Measurements from ENCODE around the gene AGBL4.

AGBL4 gene

GRCh38 chr1:49046305-49046704 lies 977.4 kb downstream of the AGBL4 start:
- DNase-seq (ENCODE audit: extremely low read depth, low read depth): no peak
- TF ChIP-seq, protein P1, sequence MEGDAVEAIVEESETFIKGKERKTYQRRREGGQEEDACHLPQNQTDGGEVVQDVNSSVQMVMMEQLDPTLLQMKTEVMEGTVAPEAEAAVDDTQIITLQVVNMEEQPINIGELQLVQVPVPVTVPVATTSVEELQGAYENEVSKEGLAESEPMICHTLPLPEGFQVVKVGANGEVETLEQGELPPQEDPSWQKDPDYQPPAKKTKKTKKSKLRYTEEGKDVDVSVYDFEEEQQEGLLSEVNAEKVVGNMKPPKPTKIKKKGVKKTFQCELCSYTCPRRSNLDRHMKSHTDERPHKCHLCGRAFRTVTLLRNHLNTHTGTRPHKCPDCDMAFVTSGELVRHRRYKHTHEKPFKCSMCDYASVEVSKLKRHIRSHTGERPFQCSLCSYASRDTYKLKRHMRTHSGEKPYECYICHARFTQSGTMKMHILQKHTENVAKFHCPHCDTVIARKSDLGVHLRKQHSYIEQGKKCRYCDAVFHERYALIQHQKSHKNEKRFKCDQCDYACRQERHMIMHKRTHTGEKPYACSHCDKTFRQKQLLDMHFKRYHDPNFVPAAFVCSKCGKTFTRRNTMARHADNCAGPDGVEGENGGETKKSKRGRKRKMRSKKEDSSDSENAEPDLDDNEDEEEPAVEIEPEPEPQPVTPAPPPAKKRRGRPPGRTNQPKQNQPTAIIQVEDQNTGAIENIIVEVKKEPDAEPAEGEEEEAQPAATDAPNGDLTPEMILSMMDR (IDR thresholded peaks at IDR 0.05; ENCODE audit: low read depth, low read length, missing control alignments): no peak
- H3K4me3 ChIP-seq (replicated peaks; ENCODE audit: low read depth, low read length): no peak overlapping the region

DNA sequence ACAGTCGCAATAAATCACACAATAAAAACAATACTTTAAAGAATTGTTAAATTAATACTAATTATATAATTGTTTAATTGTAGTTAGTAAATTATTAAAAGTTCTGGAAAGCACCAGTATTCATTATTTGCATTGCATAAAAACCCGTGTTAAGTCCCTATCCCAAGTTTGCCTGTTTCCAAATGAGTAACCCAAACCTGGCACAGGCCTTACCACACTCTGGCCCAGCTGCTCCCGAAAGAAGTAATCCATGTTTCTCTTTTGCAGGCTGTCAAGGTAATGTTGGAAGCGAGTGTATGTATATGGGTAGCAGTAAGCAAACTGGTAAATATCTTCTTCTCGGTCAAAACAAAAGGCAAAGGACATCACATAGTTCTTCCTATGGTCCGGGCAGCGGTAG lies 978.4 kb downstream of the AGBL4 start:
- DNase-seq (ENCODE audit: extremely low read depth, low read depth): no peak
- H3K4me3 ChIP-seq (replicated peaks; ENCODE audit: low read depth, low read length): no peak overlapping the region
- TF ChIP-seq, protein P1 (IDR thresholded peaks at IDR 0.05; ENCODE audit: low read depth, low read length, missing control alignments): no peak

DNA sequence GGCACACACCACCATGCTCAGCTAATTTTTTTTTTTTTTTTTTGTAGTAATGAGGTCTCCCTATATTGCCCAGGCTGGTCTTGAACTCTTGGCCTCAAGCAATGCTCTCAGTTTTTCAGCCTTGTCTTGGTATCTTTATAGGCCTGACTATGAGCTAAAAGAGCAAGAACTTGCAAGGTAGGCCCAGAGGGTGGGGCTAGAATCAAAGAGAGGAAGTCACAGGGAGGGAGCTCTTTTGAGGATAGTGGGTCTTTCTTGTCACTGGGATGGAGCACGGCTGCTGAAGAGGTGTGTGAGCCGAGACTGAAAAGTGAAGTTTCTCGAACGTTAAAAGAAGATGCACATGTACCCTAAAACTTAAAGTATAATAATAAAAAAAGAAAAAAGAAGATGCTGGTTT lies 987.1 kb downstream of the AGBL4 start:
- H3K4me3 ChIP-seq (replicated peaks; ENCODE audit: low read depth, low read length): no peak overlapping the region
- DNase-seq (ENCODE audit: extremely low read depth, low read depth): no peak
- TF ChIP-seq, protein P1 (IDR thresholded peaks at IDR 0.05; ENCODE audit: low read depth, low read length, missing control alignments): no peak

- TF ChIP-seq, protein P1 (IDR thresholded peaks at IDR 0.05; ENCODE audit: low read depth, low read length, missing control alignments): no peak
- H3K4me3 ChIP-seq (replicated peaks; ENCODE audit: low read depth, low read length): no peak overlapping the region
- DNase-seq (ENCODE audit: extremely low read depth, low read depth): no peak
Measured at GRCh38 chr1:49028396-49028795, 995.4 kb downstream of the AGBL4 start.

DNA sequence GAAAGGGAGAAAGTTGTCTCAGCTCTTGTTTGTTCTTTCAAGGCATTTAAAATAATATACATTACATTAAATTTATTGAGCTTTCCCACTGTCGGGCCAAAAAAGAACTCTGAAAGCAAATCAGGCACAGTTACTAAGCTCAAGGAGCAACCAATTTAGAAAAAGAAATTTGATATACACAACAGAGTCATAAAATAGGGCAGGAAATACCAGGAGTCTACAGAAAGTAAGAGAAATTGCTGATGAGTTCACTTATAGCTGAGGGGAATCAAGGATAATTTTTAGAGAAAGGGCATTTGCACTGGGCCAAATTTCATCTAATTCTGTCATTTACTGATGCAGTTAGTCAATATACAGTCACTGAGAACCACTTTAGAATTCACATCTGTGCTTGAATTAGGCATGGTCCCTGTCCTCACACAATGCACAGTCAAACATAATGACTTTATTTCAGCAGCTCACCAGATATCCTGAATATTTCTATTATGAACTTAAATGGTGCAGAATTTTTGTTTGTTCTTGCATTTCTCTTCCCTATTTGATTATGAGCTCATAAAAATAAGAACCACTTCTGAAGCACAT lies 997.4 kb downstream of the AGBL4 start:
- H3K4me3 ChIP-seq (replicated peaks; ENCODE audit: low read depth, low read length): no peak overlapping the region
- no peak for DNase-seq (ENCODE audit: extremely low read depth, low read depth)
- TF ChIP-seq, protein P1 (IDR thresholded peaks at IDR 0.05; ENCODE audit: low read depth, low read length, missing control alignments): no peak

DNA sequence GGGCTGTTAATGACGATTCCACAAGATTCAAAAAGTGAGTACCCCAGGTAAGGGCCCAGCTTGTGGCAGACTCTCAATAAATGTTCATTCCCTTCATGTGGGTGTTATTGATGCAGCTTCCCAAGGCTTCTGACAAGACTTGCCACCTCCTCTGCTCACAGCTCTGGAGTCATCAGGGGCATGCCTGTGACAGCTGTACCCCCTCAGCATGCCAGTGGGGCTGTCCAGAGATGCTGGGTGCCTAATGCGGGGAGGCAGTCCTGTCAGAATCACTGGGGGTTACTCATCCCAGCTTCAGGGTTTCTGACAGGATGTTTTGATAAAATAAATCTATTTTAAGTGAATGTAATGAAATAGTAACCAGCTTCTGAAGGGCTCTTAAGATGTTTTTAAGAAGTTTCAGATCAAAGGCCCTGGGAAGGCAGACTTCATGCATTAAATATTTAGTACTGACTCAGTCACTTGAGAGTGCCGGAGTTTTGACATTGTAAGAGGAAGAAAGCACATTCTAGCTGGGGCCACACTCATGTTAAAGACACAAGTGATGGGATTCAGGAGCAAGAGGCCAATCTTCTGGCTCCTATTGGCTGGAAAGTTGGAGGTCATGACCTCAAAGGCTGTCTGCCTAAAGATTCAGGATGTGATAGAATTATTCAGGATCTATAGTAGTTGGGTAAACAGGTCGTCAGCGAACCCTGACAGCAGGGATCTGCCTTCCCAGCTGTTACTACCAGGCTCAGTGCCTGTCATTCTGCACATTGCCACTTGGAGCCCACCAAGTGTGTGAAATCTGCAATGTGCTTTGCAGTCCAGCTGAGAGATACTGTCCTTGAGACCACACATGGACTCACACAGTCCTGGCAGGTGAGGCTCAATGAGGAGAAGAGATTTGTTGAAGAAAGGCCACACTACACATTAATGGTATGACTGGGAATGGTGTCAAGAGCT lies 1007.5 kb downstream of the AGBL4 start:
- H3K4me3 ChIP-seq (replicated peaks; ENCODE audit: low read depth, low read length): no peak overlapping the region
- DNase-seq (ENCODE audit: extremely low read depth, low read depth): no peak
- TF ChIP-seq, protein P1 (IDR thresholded peaks at IDR 0.05; ENCODE audit: low read depth, low read length, missing control alignments): no peak
